ENCODE data around the gene GNAL. TPM values are rescaled to one million over a fixed set of nuclear protein-coding genes. Genes with fewer than 3 reads are reported as not detected.

The GNAL gene
- total RNA-seq, result under 0.01 and 0.15 TPM in 2 replicates

DNA sequence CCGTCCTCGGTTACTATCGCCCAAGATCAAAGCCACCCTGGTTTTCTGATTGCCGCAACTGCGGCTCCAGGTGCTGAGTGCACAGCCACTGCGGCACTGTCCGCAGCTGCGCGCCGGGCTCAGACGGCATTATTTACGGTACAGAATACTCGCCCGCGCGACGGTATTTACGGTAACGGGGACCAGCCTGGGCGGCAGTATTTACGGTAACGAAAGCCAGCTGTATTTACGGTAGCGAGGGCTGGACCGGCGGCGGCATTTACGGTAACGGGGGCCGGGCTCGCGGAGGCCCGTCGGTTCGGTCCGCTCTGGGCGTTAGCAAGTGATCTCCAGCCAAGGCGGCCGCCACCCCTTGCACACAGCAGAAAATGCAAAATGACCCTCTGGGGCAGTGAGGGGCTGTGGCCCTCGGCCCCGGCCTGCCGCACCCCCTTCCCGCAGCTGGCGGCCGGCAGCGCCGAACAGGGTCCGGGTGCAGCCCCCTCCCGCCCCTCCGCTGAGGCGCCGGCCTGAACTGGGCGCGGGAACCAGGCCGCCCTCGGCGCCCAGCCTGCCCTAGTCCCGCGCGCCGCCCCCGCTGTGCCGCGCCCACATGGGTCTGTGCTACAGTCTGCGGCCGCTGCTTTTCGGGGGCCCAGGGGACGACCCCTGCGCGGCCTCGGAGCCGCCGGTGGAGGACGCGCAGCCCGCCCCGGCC is at the start of gene GNAL:
TSS of gene GNAL (plus strand) at position 293 of the 697 bp plus-strand sequence. CDS start at position 593, 300 bp downstream.

GRCh38 chr18:11851146-11851805 is 162.2 kb downstream of the GNAL start, which contains the start of gene CHMP1B:
Gene CHMP1B, plus strand, starts transcription at chr18:11851413. Its CDS starts 99 bp downstream, at chr18:11851512.

GRCh38 chr18:11908182-11909060 is 219.4 kb downstream of the GNAL start, which contains the start of gene MPPE1:
Gene MPPE1, minus strand, starts transcription at chr18:11908317. Its CDS starts 11,053 bp downstream, at chr18:11897264.

Other genes starting within 250 kb of the GNAL start
- gene SLC35G4, start 79.7 kb upstream of the GNAL start, total RNA-seq, result not detected in 2 replicates
- 52.6 and 65.0 TPM in 2 replicates for gene CHMP1B, start 162.1 kb downstream of the GNAL start, total RNA-seq
- gene MPPE1, start 219.1 kb downstream of the GNAL start, total RNA-seq, result 13.0 and 17.6 TPM in 2 replicates